Right kidney (tissue), 9 donors: Measurements from ENCODE around the gene OR5M11.
"Not testable (repeated sequence)": the region's sequence is repeated elsewhere in the genome, so short reads cannot be mapped to it uniquely, and the experiment has no call there.

Source experiments
- DNase-seq: peaks from one replicate; pipeline ENCODE4 v3.0.0-alpha.2; 2016
- long read RNA-seq, 8 donors: transcript quantifications; one replicate each; lab custom pipeline, GENCODE V29; 2026

OR5M11 gene
- long read RNA-seq, donor 1, result 0 reads
- long read RNA-seq, donor 2, result 0 reads
- long read RNA-seq, donor 3, result 0 reads
- long read RNA-seq, donor 4, result 0 reads
- long read RNA-seq, donor 5, result 0 reads
- long read RNA-seq, donor 6, result 0 reads
- long read RNA-seq, donor 7, result 0 reads
- long read RNA-seq, donor 8, result 0 reads

DNA sequence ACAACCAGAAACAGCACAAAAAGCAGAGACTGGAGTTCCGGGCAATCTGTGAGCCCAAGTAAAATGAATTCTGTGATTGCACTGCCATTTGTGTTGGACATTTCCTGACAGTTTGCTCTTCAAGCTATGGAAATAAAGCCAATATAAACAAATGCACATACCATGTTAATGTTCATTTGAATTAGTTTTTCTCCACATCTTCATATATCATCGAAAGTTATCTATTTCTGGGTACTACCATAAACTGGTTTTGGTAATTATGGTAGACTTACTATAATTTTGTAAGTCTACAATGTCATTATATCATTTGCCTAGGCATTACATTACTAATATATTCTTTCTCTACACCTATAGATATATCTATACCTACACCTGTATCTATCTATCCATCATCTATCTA is at the start of gene OR5M11:
Gene OR5M11, minus strand, starts transcription at position 101 of the 400 bp plus-strand sequence. Its CDS starts 0 bp downstream, at position 101.
- DNase-seq, result no peak

DNA sequence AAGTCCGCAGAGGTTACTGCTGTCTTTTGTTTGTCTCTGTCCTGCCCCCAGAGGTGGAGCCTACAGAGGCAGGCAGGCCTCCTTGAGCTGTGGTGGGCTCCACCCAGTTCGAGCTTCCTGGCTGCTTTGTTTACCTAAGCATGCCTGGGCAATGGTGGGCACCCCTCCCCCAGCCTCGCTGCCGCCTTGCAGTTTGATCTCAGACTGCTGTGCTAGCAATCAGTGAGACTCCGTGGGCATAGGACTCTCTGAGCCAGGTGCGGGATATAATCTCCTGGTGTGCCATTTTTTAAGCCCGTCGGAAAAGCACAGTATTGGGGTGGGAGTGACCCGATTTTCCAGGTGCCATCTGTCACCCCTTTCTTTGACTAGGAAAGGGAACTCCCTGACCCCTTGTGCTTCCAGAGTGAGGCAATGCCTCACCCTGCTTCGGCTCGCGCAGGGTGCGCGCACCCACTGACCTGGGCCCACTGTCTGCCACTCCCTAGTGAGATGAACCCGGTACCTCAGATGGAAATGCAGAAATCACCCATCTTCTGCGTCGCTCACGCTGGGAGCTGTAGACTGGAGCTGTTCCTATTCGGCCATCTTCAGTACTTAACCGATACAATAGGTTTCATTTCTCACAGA is 49.1 kb upstream of the OR5M11 start:
- DNase-seq, result not testable (repeated sequence)

DNA sequence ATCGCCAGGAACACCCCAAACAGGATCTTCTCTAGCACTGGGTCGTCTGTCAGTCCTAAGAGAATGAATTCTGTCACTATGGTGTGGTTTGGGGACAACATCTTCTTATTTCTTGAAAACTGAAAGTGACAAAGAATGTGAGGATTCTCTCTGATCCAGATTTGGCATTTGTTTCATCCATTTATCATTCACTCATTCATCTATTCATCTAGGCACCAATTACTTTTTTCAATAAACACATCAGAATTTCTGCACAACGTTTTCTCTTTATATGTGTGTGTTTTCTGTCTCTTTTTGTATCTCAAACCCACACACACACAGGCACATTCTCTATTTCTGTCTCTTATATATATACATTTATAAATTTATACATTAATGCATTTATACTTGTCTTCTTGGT is 34.6 kb upstream of the OR5M11 start, which contains the start of gene OR5M10:
Gene OR5M10, minus strand, starts transcription at position 101 of the 400 bp plus-strand sequence. Its CDS starts 0 bp downstream, at position 101.
- no peak for DNase-seq

DNA sequence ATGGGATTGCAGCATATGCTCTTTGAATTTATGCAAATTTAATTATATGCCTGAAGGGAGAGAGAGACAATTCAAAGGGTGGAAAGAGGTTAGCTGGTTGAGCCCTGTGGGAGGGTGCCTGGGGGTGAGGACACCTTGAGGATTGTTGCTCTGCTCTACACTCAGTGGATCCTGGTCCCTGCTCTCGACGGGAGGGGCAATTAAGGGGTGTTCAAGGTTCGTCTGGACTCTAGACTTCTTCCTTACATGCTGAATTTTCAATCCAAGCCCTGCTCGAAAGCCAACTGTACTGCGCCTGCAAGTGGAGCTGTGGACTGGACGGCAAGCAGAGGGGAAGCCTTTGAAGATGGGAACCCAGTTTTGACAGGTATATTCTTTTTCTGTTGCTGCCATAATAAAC is 15.5 kb upstream of the OR5M11 start:
- DNase-seq, result no peak

DNA sequence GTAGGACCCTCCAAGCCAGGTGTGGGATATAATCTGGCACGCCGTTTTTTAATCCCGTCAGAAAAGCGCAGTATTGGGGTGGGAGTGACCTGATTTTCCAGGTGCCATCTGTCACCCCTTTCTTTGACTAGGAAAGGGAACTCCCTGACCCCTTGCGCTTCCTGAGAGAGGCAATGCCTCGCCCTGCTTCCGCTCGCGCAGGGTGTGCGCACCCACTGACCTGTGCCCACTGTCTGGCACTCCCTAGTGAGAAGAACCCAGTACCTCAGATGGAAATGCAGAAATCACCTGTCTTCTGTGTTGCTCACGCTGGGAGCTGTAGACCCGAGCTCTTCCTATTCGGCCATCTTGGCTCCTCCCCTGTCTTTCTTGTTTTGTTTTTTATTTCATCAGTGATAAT is 11.6 kb upstream of the OR5M11 start:
- not testable (repeated sequence) for DNase-seq

DNA sequence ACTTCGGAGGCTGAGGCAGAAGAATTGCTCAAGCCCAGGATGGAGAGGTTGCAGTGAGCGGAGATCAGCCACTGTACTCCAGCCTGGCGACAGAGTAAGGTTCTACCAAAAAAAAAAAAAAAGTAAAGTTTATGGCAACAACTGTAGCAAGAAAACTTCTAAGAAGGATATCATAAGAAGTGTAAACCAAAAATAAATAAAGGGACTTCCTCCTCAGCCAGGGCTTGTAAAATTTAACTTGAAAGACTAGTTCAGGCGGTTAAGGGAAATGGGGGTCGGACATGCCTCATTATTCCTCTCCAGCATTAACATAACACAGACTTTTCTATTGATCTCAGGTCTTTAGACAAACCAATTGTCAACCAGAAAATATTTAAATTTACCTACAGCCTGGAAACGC is 2.5 kb upstream of the OR5M11 start:
- DNase-seq, result no peak

DNA sequence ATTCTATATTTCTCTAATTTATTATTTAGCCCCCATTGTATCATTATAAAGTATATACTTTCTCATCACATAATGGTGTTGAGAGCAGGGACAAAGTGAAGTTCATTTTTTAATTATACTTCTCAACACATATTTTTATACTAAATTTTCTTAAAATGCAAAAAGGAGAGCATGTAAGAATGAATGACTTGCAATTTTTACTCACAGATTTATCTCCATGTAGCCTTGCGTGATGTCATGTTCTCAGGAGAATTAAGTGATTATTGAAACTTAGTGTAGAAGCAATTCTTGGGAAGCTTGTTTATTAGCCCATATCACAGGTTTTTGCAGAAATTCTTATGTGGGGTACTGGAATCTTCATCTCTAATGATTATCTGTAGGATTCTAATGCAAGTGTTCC is 682 bp upstream of the OR5M11 start:
- DNase-seq, result no peak

DNA sequence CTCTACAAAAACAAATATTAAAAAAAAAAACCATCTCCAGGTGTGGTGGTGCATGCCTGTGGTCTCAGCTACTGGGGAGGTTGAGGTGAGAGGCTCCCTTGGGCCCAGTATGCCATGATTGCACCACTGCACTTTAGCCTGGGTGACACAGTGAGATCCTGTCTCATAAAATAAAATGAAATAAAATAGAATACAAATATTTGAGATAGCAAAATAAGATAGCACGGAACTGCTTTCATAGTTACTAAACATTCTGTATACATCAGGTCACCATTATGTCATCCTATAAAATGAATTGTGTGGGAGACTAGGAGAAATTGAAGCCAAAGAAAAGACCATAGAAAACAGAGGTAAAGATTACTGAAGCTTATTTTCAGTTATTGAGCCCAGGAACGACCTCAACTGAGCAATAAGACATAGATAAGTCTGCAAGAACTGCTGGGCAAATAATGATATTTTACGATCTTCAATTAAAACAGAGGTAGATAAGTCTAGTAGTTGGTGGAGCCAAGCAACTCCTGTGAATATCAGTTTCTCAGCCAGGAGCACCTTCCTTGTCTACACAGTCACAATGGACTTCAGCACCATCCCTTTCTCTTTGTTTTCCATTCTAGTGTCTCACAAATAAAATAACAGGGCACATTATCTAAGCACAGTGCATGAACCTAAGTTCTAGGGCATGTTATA is 9.9 kb downstream of the OR5M11 start:
- DNase-seq, result no peak

DNA sequence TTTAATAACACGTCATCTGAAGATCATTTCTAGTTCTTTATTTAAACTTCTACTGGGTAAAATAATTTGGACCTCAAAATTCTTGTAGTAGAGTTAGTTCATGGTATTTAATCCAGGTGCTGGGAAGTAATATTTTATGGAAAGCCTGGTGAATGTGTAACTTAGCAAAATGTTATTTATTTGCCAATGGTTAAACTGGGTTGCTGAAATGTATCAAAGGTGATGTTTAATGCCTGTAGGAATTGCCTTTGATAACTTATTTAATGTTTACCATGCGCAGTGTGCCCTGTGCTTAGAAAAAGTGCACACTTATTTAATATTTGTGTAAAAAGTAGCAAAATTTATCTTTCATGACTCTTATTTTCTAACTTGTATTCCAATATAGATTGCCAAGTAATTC is 11.2 kb downstream of the OR5M11 start:
- no peak for DNase-seq

DNA sequence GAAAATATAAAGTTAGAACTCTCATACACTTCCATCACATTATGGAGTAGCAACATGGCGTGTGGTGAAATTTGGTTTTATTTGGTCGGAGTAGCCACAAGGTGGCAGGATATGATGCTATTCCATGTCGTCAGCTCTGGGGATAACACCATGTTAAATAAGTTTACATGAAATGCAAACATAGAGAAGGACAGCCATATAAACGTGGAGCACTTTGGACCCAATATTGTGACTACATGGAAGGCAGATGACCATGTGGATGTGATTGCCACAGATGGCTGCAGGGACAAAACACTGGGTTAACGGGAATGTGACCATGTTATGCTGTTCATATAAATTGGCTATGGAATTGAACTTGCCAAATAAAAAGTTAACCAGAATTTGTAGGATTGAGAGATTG is 21.0 kb downstream of the OR5M11 start:
- DNase-seq, result no peak

DNA sequence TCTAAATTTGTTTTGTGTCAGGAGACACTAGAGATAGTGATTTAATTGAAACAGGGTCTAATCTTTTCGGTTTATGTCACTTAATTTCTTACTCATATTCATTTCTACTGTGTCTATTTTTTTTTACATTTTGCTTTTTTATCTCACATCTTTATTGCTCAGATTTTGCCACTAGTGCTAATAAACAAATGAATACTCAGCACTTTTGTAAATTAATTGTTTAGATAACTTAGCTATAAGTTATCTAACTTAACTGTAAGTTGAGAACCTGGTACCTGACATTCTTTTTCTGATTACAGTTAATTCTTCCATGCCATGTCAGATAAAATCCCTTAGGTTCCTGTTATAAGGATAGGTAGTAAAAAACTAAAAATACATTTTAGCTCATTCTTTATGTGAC is 29.8 kb downstream of the OR5M11 start:
- DNase-seq, result no peak

DNA sequence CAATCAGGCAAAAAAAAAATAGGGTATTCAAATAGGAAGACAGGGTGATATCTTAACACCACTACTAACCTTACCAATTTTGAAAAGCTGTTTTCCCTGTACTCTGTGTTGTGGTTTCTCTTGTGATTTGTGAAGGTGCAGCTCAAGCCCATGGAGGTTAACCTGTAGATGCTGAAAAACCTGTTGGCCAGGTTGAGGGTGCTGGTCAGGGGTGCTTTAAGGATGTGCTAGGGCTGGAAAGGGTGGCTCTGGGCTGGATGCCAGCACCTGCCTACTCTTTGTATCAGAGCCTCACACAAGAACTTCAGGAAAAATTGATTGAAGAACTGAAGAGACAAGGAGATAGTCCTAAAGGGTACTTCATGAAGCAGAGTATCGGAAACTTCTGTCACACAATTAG is 33.6 kb downstream of the OR5M11 start:
- no peak for DNase-seq

DNA sequence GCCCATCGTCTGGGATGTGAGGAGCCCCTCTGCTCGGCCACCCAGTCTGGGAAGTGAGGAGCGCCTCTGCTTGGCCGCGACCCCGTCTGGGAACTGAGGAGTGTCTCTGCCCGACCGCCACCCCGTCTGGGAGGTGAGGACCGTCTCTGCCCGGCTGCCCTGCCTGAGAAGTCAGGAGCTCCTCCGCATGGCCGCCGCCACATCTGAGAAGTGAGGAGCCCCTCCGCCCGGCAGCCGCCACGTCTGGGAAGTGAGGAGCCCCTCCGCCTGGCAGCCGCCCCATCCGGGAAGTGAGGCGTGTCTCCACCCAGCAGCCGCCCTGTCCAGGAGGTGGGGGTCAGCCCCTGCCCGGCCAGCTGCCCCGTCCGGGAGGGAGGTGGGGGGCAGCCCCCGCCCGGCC is 46.0 kb downstream of the OR5M11 start:
- no peak for DNase-seq

DNA sequence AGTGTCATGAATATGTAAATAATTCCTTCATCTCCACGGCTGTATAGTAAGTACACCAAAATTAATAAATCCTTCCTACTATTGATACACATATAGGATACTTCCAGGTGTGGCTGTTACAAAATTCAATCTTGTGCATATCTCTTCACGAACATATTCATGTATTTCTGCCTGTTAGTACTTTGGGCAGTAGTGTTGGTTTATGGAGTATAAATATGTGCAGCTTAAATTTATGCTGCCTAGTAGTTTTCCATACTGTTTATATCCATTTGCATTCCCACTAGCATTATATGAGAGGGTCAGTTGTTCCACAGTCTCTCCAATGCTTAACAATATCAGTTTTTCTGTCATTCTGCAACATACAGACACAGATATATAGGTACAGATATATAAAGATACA is 47.9 kb downstream of the OR5M11 start:
- DNase-seq, result no peak
